Astrocyte (in vitro differentiated cells and primary cell): ENCODE data around the gene MAGEC1. TPM values are rescaled to one million over a fixed set of nuclear protein-coding genes. Genes with fewer than 3 reads are reported as not detected.

Experiments used
- DNase-seq: peaks from one replicate; pipeline ENCODE4 v3.0.0-alpha.2; 2010; ENCODE audit warnings: low read depth
- FAIRE-seq: peaks from 2 replicates; lab custom pipeline; 2011; peaks lifted over from hg19 to GRCh38; lab: Jason Lieb, UNC
- H2AFZ ChIP-seq: 2 replicates; pipeline ENCODE4 v1.6.0; 2012; ENCODE audit warnings: low read depth, low read length, inconsistent platforms
- H3K27ac ChIP-seq: 2 replicates; pipeline ENCODE4 v1.5.1; 2011; ENCODE audit warnings: low read depth, low read length, inconsistent platforms
- H3K27me3 ChIP-seq: 2 replicates; pipeline ENCODE4 v1.6.0; 2011; ENCODE audit warnings: low read length, inconsistent platforms; ENCODE audit not compliant: insufficient read depth
- H3K36me3 ChIP-seq: 2 replicates; pipeline ENCODE4 v1.5.1; 2011; ENCODE audit warnings: low read length, inconsistent platforms; ENCODE audit not compliant: insufficient read depth
- H3K4me1 ChIP-seq: 2 replicates; pipeline ENCODE4 v1.5.1; 2011; ENCODE audit warnings: low read length, inconsistent platforms; ENCODE audit not compliant: insufficient read depth
- H3K4me2 ChIP-seq: 2 replicates; pipeline ENCODE4 v1.6.0; 2012; ENCODE audit warnings: low read length, inconsistent platforms
- H3K4me3 ChIP-seq: 2 replicates; pipeline ENCODE4 v1.5.1; 2011; ENCODE audit warnings: low read depth, mild to moderate bottlenecking, low read length, inconsistent platforms; ENCODE audit not compliant: insufficient read depth
- H3K79me2 ChIP-seq: 2 replicates; pipeline ENCODE4 v1.6.0; 2012; ENCODE audit warnings: mild to moderate bottlenecking, low read length, inconsistent platforms; ENCODE audit not compliant: insufficient read depth
- H3K9ac ChIP-seq: 2 replicates; pipeline ENCODE4 v1.6.0; 2012; ENCODE audit warnings: mild to moderate bottlenecking, low read length, inconsistent platforms
- H3K9me3 ChIP-seq: 2 replicates; pipeline ENCODE4 v1.5.1; 2012; ENCODE audit warnings: low read depth, mild to moderate bottlenecking, low read length, inconsistent platforms; ENCODE audit not compliant: insufficient read depth
- H4K20me1 ChIP-seq: 2 replicates; pipeline ENCODE4 v1.6.0; 2012; ENCODE audit warnings: low read length, inconsistent platforms; ENCODE audit not compliant: insufficient read depth
- H3K27ac Mint-ChIP-seq: one replicate; pipeline ENCODE4 v1.8.0; 2021; ENCODE audit warnings: mild to moderate bottlenecking, mixed read lengths; ENCODE audit not compliant: unreplicated experiment
- H3K27me3 Mint-ChIP-seq: one replicate; pipeline ENCODE4 v1.8.0; 2021; ENCODE audit warnings: low read depth, mixed read lengths; ENCODE audit not compliant: unreplicated experiment
- H3K36me3 Mint-ChIP-seq: one replicate; pipeline ENCODE4 v1.8.0; 2021; ENCODE audit warnings: low read depth, mixed read lengths; ENCODE audit not compliant: unreplicated experiment
- H3K4me1 Mint-ChIP-seq: one replicate; pipeline ENCODE4 v1.8.0; 2021; ENCODE audit warnings: low read depth, mixed read lengths; ENCODE audit not compliant: unreplicated experiment
- H3K4me3 Mint-ChIP-seq: one replicate; pipeline ENCODE4 v1.8.0; 2021; ENCODE audit warnings: mild to moderate bottlenecking, moderate library complexity, mixed read lengths; ENCODE audit not compliant: unreplicated experiment
- H3K9me3 Mint-ChIP-seq: one replicate; pipeline ENCODE4 v1.8.0; 2021; ENCODE audit warnings: mild to moderate bottlenecking, mixed read lengths; ENCODE audit not compliant: unreplicated experiment
- EZH2 ChIP-seq: IDR thresholded peaks from 2 replicates; pipeline ENCODE4 v1.6.1; 2012; ENCODE audit warnings: mild to moderate bottlenecking, low read length, inconsistent platforms; ENCODE audit not compliant: insufficient read depth
- total RNA-seq: library from RNA; stranded (reverse); gene quantifications from 2 replicates; pipeline ENCODE4 v1.2.1, GENCODE V29; 2021
- TF ChIP-seq, protein P1 (sequence below): IDR thresholded peaks from 2 replicates; pipeline ENCODE4 v1.5.1; 2011; ENCODE audit warnings: low read depth, mild to moderate bottlenecking, inconsistent platforms, low read length, moderate library complexity; ENCODE audit not compliant: insufficient read depth

MAGEC1 gene
- total RNA-seq, 1 donor from 2014 or later, result not detected

DNA sequence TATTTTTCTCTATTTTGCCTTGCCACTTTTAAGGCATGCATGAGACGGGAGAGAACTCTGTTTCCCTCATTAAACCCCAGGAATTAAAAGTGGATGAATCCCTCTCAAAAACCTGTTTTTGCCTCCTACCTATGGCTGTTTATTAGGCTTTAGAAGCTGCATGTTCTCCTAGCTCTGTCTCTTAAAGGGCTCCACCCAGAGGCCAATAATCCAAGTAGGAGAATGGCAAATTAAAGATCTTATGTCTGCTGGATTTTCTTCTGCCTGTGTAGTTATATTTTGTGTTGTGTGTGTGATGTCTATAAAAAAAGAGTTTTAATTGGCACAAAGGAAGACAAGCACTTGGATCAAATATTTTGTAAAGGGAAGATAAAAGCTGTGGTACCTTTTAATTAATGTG is 32.4 kb downstream of the MAGEC1 start:
- H3K36me3 ChIP-seq, result no peaks in the 10 kb centered on the region
- no peaks in the 10 kb centered on the region for H4K20me1 ChIP-seq
- H3K4me2 ChIP-seq, result no peak overlapping the region
- H3K27ac ChIP-seq, result no peak overlapping the region
- Mint-ChIP-seq H3K4me3 (no peak overlapping the region), H3K9me3 (no peaks in the 10 kb centered on the region), H3K27ac (no peak overlapping the region), H3K27me3 (no peaks in the 10 kb centered on the region), H3K4me1 (peaks cover 3% of the 10 kb centered on the region), H3K36me3 (no peaks in the 10 kb centered on the region)
- no peak for TF ChIP-seq EZH2
- TF ChIP-seq, protein P1, sequence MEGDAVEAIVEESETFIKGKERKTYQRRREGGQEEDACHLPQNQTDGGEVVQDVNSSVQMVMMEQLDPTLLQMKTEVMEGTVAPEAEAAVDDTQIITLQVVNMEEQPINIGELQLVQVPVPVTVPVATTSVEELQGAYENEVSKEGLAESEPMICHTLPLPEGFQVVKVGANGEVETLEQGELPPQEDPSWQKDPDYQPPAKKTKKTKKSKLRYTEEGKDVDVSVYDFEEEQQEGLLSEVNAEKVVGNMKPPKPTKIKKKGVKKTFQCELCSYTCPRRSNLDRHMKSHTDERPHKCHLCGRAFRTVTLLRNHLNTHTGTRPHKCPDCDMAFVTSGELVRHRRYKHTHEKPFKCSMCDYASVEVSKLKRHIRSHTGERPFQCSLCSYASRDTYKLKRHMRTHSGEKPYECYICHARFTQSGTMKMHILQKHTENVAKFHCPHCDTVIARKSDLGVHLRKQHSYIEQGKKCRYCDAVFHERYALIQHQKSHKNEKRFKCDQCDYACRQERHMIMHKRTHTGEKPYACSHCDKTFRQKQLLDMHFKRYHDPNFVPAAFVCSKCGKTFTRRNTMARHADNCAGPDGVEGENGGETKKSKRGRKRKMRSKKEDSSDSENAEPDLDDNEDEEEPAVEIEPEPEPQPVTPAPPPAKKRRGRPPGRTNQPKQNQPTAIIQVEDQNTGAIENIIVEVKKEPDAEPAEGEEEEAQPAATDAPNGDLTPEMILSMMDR, result no peak
- DNase-seq (no peak), FAIRE-seq (no peak)
- no peaks in the 10 kb centered on the region for H3K4me1 ChIP-seq
- no peak overlapping the region for H3K9ac ChIP-seq
- H3K27me3 ChIP-seq, result no peaks in the 10 kb centered on the region
- H3K4me3 ChIP-seq, result no peak overlapping the region
- no peak overlapping the region for H2AFZ ChIP-seq
- H3K79me2 ChIP-seq, result no peaks in the 10 kb centered on the region
- no peaks in the 10 kb centered on the region for H3K9me3 ChIP-seq

DNA sequence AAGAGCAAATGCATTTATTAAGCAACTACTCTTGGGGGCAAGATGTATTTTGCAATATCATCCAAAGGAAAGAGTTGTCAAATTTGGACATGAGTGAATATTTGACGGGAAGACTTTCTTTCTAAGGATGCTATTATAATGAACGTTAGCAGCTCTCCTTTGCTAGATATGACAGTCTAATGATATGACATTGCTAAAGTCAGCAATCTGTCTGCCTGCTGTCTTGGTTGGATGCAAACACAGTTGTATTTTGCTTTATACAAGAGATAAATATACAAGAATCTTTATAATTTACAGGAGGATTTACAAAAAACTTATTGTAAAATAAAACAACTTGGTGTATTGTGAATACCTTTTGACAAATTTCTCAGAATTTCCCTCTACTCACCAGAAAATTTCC is 37.5 kb downstream of the MAGEC1 start:
- Mint-ChIP-seq H3K9me3 (no peaks in the 10 kb centered on the region), H3K4me3 (no peak overlapping the region), H3K36me3 (no peaks in the 10 kb centered on the region), H3K4me1 (no peaks in the 10 kb centered on the region), H3K27me3 (no peaks in the 10 kb centered on the region), H3K27ac (no peak overlapping the region)
- Histone ChIP-seq H3K79me2 (no peaks in the 10 kb centered on the region), H3K36me3 (no peaks in the 10 kb centered on the region), H3K4me3 (no peak overlapping the region), H3K4me1 (no peaks in the 10 kb centered on the region), H4K20me1 (no peaks in the 10 kb centered on the region), H3K9ac (no peak overlapping the region), H2AFZ (no peak overlapping the region), H3K4me2 (no peak overlapping the region), H3K27ac (no peak overlapping the region), H3K9me3 (no peaks in the 10 kb centered on the region), H3K27me3 (no peaks in the 10 kb centered on the region)
- no peak for TF ChIP-seq EZH2
- TF ChIP-seq, protein P1, result no peak
- no peak for DNase-seq
- FAIRE-seq, result no peak

DNA sequence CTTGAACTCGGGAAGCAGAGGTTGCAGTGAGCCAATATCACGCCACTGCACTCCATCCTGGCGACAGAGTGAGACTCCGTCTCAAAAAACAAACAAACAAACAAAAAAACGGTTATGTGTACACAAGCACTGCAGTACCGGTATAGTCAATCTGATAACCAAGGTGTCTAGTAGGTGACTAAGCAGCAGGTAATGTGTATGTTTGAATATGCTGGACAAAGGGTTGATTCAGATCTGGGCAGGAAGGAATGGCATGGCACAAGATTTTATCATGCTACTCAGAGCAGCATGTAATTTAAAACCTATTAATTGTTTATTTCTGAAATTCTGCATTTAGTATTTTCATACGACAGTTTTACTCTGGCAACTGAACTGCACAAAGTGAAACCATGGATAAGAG is 41.7 kb downstream of the MAGEC1 start:
- Histone ChIP-seq H3K9me3 (no peaks in the 10 kb centered on the region), H4K20me1 (no peaks in the 10 kb centered on the region), H3K27me3 (no peaks in the 10 kb centered on the region), H3K4me1 (no peaks in the 10 kb centered on the region), H3K4me3 (no peak overlapping the region), H3K4me2 (no peak overlapping the region), H2AFZ (no peak overlapping the region), H3K27ac (no peak overlapping the region), H3K36me3 (no peaks in the 10 kb centered on the region), H3K79me2 (no peaks in the 10 kb centered on the region), H3K9ac (no peak overlapping the region)
- Mint-ChIP-seq H3K9me3 (no peaks in the 10 kb centered on the region), H3K36me3 (no peaks in the 10 kb centered on the region), H3K27ac (no peak overlapping the region), H3K27me3 (no peaks in the 10 kb centered on the region), H3K4me3 (no peak overlapping the region), H3K4me1 (no peaks in the 10 kb centered on the region)
- no peak for TF ChIP-seq EZH2
- TF ChIP-seq, protein P1, result no peak
- FAIRE-seq, result no peak
- no peak for DNase-seq
